ENCODE data around the gene SPRYD3.

SPRYD3 gene

DNA sequence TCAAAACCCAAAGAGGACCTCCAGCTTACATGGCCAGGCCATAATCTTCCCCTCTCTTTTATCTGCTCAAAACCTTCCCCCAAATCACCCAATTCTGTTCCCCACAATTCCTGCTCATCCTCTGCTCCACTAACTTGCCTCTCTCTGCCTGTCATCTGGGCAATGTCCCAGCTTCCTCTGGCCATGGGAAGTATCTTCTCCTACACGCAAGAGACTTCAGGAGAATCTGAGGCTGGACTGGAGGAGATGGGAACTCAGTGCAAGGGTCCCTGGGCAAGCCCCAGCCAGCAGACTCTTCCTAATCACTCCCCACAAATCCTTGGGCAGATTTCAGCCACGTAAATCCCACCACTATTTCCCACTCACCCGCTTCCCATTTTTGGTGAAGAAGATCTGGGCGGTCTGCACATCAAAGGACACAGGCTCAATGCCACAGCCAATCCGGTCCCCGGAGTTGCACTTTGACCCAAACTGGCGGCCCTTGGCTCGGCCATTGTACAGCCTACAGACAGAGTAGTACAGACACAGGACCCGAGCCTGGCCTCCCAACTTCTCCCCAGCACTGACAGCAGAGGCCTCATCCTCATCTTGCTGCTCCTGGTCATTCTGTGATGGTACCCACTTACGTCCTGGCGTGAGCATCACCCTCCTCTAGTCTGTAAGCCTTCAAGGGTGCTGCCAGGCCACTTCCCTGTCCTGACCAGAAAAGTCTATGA lies 4.7 kb downstream of the SPRYD3 start:
- TF ChIP-seq, protein P1, sequence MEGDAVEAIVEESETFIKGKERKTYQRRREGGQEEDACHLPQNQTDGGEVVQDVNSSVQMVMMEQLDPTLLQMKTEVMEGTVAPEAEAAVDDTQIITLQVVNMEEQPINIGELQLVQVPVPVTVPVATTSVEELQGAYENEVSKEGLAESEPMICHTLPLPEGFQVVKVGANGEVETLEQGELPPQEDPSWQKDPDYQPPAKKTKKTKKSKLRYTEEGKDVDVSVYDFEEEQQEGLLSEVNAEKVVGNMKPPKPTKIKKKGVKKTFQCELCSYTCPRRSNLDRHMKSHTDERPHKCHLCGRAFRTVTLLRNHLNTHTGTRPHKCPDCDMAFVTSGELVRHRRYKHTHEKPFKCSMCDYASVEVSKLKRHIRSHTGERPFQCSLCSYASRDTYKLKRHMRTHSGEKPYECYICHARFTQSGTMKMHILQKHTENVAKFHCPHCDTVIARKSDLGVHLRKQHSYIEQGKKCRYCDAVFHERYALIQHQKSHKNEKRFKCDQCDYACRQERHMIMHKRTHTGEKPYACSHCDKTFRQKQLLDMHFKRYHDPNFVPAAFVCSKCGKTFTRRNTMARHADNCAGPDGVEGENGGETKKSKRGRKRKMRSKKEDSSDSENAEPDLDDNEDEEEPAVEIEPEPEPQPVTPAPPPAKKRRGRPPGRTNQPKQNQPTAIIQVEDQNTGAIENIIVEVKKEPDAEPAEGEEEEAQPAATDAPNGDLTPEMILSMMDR (IDR thresholded peaks at IDR 0.05; ENCODE audit: borderline replicate concordance, insufficient read depth, low read depth, low read length): no peak

DNA sequence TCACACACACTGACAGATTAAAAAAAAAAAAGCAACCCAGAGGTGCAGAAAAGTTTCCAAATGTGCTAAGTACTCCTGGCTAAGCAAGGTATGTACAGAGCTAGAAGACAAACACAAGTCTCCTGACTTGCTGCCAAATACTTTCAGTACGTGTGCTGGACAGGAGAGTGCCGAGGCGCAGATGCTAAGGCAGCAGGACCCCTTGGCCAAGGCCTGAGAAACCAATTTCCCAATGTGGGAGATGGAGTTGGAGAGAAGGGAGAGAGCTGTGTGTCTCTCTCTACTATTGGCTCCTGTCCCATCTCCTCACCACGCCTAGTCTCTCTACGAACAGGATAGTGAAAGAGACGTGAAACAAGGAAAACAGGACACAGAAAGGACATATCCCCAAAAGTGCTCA lies 5.3 kb downstream of the SPRYD3 start:
- TF ChIP-seq, protein P1 (IDR thresholded peaks at IDR 0.05; ENCODE audit: borderline replicate concordance, insufficient read depth, low read depth, low read length): no peak
- no peak overlapping the region for H3K4me3 ChIP-seq (ENCODE audit: low read depth, low read length)

More for the DNA sequence above, 4.7 kb downstream of the SPRYD3 start:
- H3K4me3 ChIP-seq (ENCODE audit: low read depth, low read length): no peak overlapping the region

DNA sequence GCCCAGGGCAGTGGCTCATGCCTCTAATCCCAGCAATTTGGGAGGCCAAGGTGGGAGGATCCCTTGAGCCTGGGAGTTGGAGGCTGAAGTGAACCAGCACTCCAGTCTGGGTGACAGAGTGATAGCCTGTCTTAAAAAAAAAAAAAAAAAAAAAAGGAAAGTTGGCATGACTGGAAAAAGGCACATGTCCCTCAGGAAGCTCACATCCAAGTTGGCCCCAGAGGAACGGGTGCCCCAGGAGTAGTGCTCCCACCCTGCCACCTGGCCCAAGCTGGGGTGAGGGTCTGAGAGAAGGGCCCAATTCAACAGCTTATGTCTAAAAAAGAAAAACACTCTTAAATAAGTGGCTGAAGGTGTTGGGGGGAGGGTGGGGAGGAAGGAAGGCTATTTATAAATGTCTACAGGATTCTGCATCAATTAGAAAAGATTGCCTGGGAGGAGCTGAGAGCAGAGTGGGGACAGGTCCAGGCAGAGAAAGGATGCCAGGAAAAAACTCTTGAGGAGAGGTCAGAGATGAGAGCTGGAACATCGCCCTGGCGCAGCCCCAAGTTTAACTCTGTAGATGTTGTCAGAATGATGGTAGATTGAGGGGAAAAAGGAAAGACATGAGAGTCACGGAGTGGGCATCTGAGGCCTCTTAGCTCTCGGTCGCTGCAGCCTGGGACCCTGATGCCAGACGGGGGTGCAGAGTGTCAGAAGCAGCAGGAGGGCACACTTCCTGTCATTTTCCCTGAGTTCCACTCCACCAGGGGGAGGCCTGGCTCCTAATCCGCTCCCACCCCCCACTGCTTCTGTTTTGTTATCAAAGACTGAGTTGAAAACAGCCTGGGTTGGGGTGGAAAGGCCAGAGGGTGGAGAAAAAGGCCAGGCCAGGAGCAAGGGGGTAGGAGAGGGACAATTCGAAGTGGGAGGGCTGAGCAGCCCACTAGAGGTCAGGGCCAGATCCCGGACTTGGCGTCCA lies 7.3 kb downstream of the SPRYD3 start:
- TF ChIP-seq, protein P1 (IDR thresholded peaks at IDR 0.05; ENCODE audit: borderline replicate concordance, insufficient read depth, low read depth, low read length): no peak
- H3K4me3 ChIP-seq (ENCODE audit: low read depth, low read length): no peak overlapping the region

DNA sequence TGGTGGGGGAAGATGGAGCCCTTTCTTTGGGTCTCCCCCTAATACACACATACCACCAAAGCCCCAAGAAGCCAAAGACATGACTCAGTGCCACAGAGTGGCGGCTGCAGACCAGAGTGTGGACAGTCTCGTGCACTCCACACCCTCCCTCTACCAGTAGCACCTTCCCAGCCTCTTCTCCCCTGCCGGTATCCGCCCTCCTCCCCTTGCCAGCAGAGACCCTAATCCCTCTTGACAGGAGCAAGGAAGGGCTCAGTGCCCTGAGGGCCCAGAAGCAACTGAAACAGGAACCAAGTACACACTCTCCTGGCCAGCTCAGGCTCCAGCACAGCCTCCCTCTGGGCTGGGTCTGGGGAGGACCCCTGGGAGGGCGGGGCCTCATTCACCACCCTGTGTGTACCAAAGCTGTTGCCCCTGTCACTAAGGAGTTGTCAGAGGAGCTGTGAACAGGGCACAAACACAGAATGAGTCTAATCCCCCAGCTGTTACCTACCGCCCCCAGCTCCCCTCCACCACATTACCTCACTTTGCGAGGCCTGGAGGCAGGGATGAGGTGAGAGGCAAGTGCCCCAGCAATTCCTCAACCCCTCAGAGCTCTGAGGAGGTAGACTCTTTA lies 8.2 kb downstream of the SPRYD3 start:
- TF ChIP-seq, protein P1 (IDR thresholded peaks at IDR 0.05; ENCODE audit: borderline replicate concordance, insufficient read depth, low read depth, low read length): no peak
- no peak overlapping the region for H3K4me3 ChIP-seq (ENCODE audit: low read depth, low read length)

GRCh38 chr12:53069621-53070410 lies 9.4 kb downstream of the SPRYD3 start:
- TF ChIP-seq, protein P1 (IDR thresholded peaks at IDR 0.05; ENCODE audit: borderline replicate concordance, insufficient read depth, low read depth, low read length): no peak

GRCh38 chr12:53068811-53069585 lies 10.2 kb downstream of the SPRYD3 start:
- no peak overlapping the region for H3K4me3 ChIP-seq (ENCODE audit: low read depth, low read length)
- TF ChIP-seq, protein P1 (IDR thresholded peaks at IDR 0.05; ENCODE audit: borderline replicate concordance, insufficient read depth, low read depth, low read length): no peak

More at GRCh38 chr12:53069621-53070410, 9.4 kb downstream of the SPRYD3 start:
- H3K4me3 ChIP-seq (ENCODE audit: low read depth, low read length): no peak overlapping the region
